OCI-LY3 (cell line): ENCODE data around the gene APOA1.

Source experiments
- CTCF ChIP-seq: fragments of 200-600, 300-600 bp; sonication (generic); IDR thresholded peaks from 2 replicates; pipeline ENCODE4 v1.5.1; 2014; ENCODE audit warnings: antibody characterized with exemption, low read length, low read depth
- EZH2phosphoT487 ChIP-seq: fragments of 200-600 bp; shearing (Covaris generic); IDR thresholded peaks from 2 replicates; pipeline ENCODE4 v1.6.1; 2018; ENCODE audit warnings: antibody characterized with exemption, mixed run types, low read depth

- TF ChIP-seq CTCF (no peak), EZH2phosphoT487 (no peak)
Measured at GRCh38 chr11:116794851-116795250, 42.6 kb downstream of the APOA1 start.
